HepG2 (cell line): ENCODE results near the gene LAPTM4A. TPM values are rescaled to one million over a fixed set of nuclear protein-coding genes. Genes with fewer than 3 reads are reported as not detected.

Experiments
- EHMT2 ChIP-seq: fragments of 200-600 bp; sonication (generic); IDR thresholded peaks from 2 replicates; pipeline ENCODE4 v1.7.0; 2017; ENCODE audit warnings: antibody characterized with exemption, low read depth, low read length, borderline replicate concordance
- ELF4 ChIP-seq: sonication (generic); formaldehyde crosslinking; IDR thresholded peaks from 2 replicates; pipeline ENCODE4 v1.5.0; 2020; ENCODE audit warnings: missing genetic modification reagents, mild to moderate bottlenecking, moderate library complexity, borderline replicate concordance
- PAX8 ChIP-seq: sonication (generic); formaldehyde crosslinking; IDR thresholded peaks from 2 replicates; pipeline ENCODE4 v1.8.0; 2022; ENCODE audit warnings: mild to moderate bottlenecking, missing genetic modification reagents, borderline replicate concordance
- SAP130 ChIP-seq: IDR thresholded peaks from 2 replicates; pipeline ENCODE4 v1.6.1; 2016; ENCODE audit warnings: low read depth
- ZNF354B ChIP-seq: sonication (generic); formaldehyde crosslinking; IDR thresholded peaks from 2 replicates; pipeline ENCODE4 v1.8.0; 2022; ENCODE audit warnings: mild to moderate bottlenecking, missing genetic modification reagents
- ZNF446 ChIP-seq: sonication (generic); formaldehyde crosslinking; IDR thresholded peaks from 2 replicates; pipeline ENCODE4 v1.5.0; 2020; ENCODE audit warnings: mild to moderate bottlenecking, missing genetic modification reagents
- polyA plus RNA-seq, 8 experiments: library from polyadenylated mRNA; depleted of rRNA in 3 of 8; stranded (reverse) in 7 of 8; unstranded in 1 of 8; fragments of >200 nt; fragmentation: Illumina TruSeq in 4 of 8; extraction: Trizol in 4 of 8; gene quantifications; 2 replicates each; pipeline versions ENCODE4 v1.2.1 to v1.2.3, GENCODE V29; 2011 to 2016; ENCODE audit warnings: low read depth in 4 of 8, missing spikeins in 1 of 8, mixed read lengths in 1 of 8; ENCODE audit not compliant: insufficient read depth in 1 of 8
- total RNA-seq, 5 experiments: library from RNA; depleted of rRNA; stranded (reverse); fragments of >200 nt; fragmentation: Illumina TruSeq; extraction: Trizol; gene quantifications; 2 replicates each; pipeline ENCODE4 v1.2.3, GENCODE V29; 2016; ENCODE audit warnings: low read depth in 1 of 5
- TF ChIP-seq, protein P1 (sequence below): sonication (generic); formaldehyde crosslinking; IDR thresholded peaks from 2 replicates; pipeline ENCODE4 v1.4.0; 2020; ENCODE audit warnings: missing genetic modification reagents, borderline replicate concordance
- TF ChIP-seq, protein P2 (sequence below): sonication (generic); formaldehyde crosslinking; IDR thresholded peaks from 2 replicates; pipeline ENCODE4 v1.4.0; 2020; ENCODE audit warnings: missing genetic modification reagents
- TF ChIP-seq, protein P3 (sequence below): fragments of 450-650 bp; IDR thresholded peaks from 2 replicates; pipeline ENCODE4 v1.6.1; 2017
- TF ChIP-seq, protein P4 (sequence below): sonication (generic); formaldehyde crosslinking; IDR thresholded peaks from 2 replicates; pipeline ENCODE4 v1.8.1; 2023; ENCODE audit warnings: mild to moderate bottlenecking, missing genetic modification reagents
- TF ChIP-seq, protein P5 (sequence below): sonication (generic); formaldehyde crosslinking; IDR thresholded peaks from 2 replicates; pipeline ENCODE4 v1.4.0; 2020; ENCODE audit warnings: missing genetic modification reagents

LAPTM4A gene
- total and polyA plus RNA-seq, 2 of the 13 experiments (the other 11 are each of a cell fraction or from before 2014, with no cell fraction given), result 116 to 558 TPM

DNA sequence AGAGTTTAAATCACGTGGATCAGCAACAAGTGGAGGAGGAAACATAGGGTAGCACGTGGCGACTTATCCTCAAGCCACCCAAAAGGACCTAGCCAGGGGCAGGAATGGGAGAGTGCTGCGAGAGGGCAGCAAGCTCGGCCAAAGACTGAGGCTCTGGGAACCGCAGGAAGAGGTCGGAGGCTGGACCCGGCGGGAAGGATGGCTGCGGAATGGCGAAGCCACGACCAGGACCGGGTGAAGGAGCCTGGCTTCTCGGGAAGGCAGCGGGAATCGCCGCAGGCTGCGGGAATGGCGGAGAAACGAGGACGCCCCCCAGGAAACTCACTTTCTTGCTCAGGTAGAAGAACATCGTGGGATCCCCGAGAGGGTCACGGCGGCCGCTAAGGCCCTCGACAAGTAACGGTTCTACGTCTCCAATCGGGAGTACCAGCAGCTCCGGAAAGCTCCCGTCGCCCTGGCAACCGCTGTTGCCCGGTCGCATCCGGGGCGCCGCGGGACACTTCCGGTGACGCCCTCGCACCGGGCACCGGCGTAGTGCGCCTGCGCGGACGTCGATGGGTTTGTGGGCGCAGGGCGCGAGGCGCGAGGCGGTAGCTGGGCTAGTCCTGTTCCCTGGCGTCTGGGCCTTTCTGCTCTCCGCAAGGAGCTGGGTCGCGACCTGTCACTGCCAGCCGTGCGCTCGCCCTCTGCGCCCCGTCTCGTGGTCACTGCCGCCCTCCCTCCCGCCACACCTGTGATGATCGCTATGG is 61.6 kb downstream of the LAPTM4A start, which contains the start of gene WDR35 (continued):
- TF ChIP-seq, protein P1, sequence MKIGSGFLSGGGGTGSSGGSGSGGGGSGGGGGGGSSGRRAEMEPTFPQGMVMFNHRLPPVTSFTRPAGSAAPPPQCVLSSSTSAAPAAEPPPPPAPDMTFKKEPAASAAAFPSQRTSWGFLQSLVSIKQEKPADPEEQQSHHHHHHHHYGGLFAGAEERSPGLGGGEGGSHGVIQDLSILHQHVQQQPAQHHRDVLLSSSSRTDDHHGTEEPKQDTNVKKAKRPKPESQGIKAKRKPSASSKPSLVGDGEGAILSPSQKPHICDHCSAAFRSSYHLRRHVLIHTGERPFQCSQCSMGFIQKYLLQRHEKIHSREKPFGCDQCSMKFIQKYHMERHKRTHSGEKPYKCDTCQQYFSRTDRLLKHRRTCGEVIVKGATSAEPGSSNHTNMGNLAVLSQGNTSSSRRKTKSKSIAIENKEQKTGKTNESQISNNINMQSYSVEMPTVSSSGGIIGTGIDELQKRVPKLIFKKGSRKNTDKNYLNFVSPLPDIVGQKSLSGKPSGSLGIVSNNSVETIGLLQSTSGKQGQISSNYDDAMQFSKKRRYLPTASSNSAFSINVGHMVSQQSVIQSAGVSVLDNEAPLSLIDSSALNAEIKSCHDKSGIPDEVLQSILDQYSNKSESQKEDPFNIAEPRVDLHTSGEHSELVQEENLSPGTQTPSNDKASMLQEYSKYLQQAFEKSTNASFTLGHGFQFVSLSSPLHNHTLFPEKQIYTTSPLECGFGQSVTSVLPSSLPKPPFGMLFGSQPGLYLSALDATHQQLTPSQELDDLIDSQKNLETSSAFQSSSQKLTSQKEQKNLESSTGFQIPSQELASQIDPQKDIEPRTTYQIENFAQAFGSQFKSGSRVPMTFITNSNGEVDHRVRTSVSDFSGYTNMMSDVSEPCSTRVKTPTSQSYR (CRISPR knock-in tag), result peak; percentile 18; the same call in 1 of the 2 replicates
- TF ChIP-seq ELF4 (CRISPR knock-in tag) (no peak), SAP130 (CRISPR knock-in tag) (peak; percentile 98), EHMT2 (no peak), PAX8 (CRISPR knock-in tag) (no peak), ZNF446 (CRISPR knock-in tag) (peak; percentile 41; the same call in 1 of the 2 replicates), ZNF354B (0 out of 2 replicates have a peak, but pooled peaks have one; percentile 36)
- TF ChIP-seq, protein P2, sequence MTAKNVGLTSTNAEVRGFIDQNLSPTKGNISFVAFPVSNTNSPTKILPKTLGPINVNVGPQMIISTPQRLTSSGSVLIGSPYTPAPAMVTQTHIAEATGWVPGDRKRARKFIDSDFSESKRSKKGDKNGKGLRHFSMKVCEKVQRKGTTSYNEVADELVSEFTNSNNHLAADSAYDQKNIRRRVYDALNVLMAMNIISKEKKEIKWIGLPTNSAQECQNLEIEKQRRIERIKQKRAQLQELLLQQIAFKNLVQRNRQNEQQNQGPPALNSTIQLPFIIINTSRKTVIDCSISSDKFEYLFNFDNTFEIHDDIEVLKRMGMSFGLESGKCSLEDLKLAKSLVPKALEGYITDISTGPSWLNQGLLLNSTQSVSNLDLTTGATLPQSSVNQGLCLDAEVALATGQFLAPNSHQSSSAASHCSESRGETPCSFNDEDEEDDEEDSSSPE (CRISPR knock-in tag), result peak; percentile 94
- TF ChIP-seq, protein P3, sequence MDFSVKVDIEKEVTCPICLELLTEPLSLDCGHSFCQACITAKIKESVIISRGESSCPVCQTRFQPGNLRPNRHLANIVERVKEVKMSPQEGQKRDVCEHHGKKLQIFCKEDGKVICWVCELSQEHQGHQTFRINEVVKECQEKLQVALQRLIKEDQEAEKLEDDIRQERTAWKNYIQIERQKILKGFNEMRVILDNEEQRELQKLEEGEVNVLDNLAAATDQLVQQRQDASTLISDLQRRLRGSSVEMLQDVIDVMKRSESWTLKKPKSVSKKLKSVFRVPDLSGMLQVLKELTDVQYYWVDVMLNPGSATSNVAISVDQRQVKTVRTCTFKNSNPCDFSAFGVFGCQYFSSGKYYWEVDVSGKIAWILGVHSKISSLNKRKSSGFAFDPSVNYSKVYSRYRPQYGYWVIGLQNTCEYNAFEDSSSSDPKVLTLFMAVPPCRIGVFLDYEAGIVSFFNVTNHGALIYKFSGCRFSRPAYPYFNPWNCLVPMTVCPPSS, result no peak
- TF ChIP-seq, protein P4, sequence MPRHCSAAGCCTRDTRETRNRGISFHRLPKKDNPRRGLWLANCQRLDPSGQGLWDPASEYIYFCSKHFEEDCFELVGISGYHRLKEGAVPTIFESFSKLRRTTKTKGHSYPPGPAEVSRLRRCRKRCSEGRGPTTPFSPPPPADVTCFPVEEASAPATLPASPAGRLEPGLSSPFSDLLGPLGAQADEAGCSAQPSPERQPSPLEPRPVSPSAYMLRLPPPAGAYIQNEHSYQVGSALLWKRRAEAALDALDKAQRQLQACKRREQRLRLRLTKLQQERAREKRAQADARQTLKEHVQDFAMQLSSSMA (CRISPR knock-in tag), result peak; percentile 98
- TF ChIP-seq, protein P5, sequence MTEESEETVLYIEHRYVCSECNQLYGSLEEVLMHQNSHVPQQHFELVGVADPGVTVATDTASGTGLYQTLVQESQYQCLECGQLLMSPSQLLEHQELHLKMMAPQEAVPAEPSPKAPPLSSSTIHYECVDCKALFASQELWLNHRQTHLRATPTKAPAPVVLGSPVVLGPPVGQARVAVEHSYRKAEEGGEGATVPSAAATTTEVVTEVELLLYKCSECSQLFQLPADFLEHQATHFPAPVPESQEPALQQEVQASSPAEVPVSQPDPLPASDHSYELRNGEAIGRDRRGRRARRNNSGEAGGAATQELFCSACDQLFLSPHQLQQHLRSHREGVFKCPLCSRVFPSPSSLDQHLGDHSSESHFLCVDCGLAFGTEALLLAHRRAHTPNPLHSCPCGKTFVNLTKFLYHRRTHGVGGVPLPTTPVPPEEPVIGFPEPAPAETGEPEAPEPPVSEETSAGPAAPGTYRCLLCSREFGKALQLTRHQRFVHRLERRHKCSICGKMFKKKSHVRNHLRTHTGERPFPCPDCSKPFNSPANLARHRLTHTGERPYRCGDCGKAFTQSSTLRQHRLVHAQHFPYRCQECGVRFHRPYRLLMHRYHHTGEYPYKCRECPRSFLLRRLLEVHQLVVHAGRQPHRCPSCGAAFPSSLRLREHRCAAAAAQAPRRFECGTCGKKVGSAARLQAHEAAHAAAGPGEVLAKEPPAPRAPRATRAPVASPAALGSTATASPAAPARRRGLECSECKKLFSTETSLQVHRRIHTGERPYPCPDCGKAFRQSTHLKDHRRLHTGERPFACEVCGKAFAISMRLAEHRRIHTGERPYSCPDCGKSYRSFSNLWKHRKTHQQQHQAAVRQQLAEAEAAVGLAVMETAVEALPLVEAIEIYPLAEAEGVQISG, result peak; percentile 92
